MCF 10A (cell line): ENCODE results near the gene KCNA1. TPM values are rescaled to one million over a fixed set of nuclear protein-coding genes. Genes with fewer than 3 reads are reported as not detected.

ENCODE experiments used
- BruUV-seq: library from RNA; stranded (reverse); fragments of 400-500 nt; replicated peaks from 2 replicates; lab custom pipeline; 2021; lab: Mats Ljungman, UMichigan
- CTCF ChIA-PET: fragments of 300-600 bp; sonication (Branson Sonifier 250); formaldehyde crosslinking; extraction: SDS; loops from one replicate; lab custom pipeline; 2021; ENCODE audit warnings: antibody characterized with exemption, inconsistent platforms; lab: Yijun Ruan, JAX
- POLR2A ChIA-PET: fragments of 300-600, 350-650 bp; sonication (Branson Sonifier 250); formaldehyde crosslinking; extraction: SDS; loops from one replicate; lab custom pipeline; 2020; ENCODE audit warnings: antibody characterized with exemption, inconsistent platforms; lab: Yijun Ruan, JAX
- DNase-seq: peaks from one replicate; pipeline ENCODE4 v3.0.0-alpha.2; 2018; ENCODE audit not compliant: unreplicated experiment
- H3K27ac Mint-ChIP-seq: one replicate; pipeline ENCODE4 v1.8.0; 2022; ENCODE audit warnings: mild to moderate bottlenecking, low read depth, mixed read lengths; ENCODE audit not compliant: unreplicated experiment
- H3K27me3 Mint-ChIP-seq: one replicate; pipeline ENCODE4 v1.8.0; 2022; ENCODE audit warnings: mixed read lengths; ENCODE audit not compliant: insufficient read depth, unreplicated experiment
- H3K36me3 Mint-ChIP-seq: one replicate; pipeline ENCODE4 v1.8.0; 2022; ENCODE audit warnings: mild to moderate bottlenecking, moderate library complexity, mixed read lengths; ENCODE audit not compliant: insufficient read depth, unreplicated experiment
- H3K4me1 Mint-ChIP-seq: one replicate; pipeline ENCODE4 v1.8.0; 2022; ENCODE audit warnings: mixed read lengths; ENCODE audit not compliant: insufficient read depth, unreplicated experiment
- H3K4me3 Mint-ChIP-seq: one replicate; pipeline ENCODE4 v1.8.0; 2022; ENCODE audit warnings: mild to moderate bottlenecking, moderate library complexity, mixed read lengths; ENCODE audit not compliant: unreplicated experiment
- H3K9me3 Mint-ChIP-seq: one replicate; pipeline ENCODE4 v1.8.0; 2022; ENCODE audit warnings: mixed read lengths; ENCODE audit not compliant: unreplicated experiment
- intact Hi-C: fragments of 100-400 bp; cut with micrococcal nuclease; formaldehyde crosslinking; loops from 2 replicates; pipeline ENCODE4 v1.14.1; 2022
- total RNA-seq: library from RNA; stranded (reverse); gene quantifications from 2 replicates; pipeline ENCODE4 v1.2.3, GENCODE V29; 2022
- TF ChIP-seq, protein P1 (sequence below): fragments of 200-600 bp; IDR thresholded peaks from one replicate; pipeline ENCODE4 v1.8.0; 2022; ENCODE audit warnings: antibody characterized with exemption, mild to moderate bottlenecking; ENCODE audit not compliant: unreplicated experiment

Gene KCNA1
- total RNA-seq, 1 experiment from 2014 or later = not detected

DNA sequence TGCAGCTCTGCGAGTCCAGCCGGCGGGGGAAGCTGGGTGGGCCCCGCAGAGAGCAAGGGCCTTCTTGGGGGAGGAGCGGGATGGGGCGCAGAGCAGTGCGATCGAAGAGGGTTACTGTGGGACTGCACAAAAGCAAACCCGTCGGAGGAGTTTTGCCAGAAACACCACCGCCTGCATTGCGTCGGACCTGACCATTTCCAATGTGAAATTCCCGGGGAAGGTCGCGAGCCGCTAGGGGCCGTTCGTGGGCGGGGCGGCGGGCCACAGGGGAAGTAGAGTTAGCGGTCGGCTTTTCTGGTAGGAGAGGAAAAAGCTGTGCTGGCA is 333 bp upstream of the KCNA1 start:
- CTCF ChIA-PET = interaction anchor here (0.6 to 0.7 kb wide), 3 partner anchors 76 to 609 kb away, joined by 3 to 4 read pairs (median 4); no protein-coding TSS in a partner anchor
- H3K27me3 Mint-ChIP-seq = no peaks in the 10 kb centered on the region
- no peak overlapping the region for H3K27ac Mint-ChIP-seq
- peaks cover 8% of the 10 kb centered on the region for H3K9me3 Mint-ChIP-seq
- no peak overlapping the region for H3K4me3 Mint-ChIP-seq
- POLR2A ChIA-PET = no interaction called here
- BruUV-seq = no TSS peak
- H3K4me1 Mint-ChIP-seq = no peaks in the 10 kb centered on the region
- TF ChIP-seq, protein P1, sequence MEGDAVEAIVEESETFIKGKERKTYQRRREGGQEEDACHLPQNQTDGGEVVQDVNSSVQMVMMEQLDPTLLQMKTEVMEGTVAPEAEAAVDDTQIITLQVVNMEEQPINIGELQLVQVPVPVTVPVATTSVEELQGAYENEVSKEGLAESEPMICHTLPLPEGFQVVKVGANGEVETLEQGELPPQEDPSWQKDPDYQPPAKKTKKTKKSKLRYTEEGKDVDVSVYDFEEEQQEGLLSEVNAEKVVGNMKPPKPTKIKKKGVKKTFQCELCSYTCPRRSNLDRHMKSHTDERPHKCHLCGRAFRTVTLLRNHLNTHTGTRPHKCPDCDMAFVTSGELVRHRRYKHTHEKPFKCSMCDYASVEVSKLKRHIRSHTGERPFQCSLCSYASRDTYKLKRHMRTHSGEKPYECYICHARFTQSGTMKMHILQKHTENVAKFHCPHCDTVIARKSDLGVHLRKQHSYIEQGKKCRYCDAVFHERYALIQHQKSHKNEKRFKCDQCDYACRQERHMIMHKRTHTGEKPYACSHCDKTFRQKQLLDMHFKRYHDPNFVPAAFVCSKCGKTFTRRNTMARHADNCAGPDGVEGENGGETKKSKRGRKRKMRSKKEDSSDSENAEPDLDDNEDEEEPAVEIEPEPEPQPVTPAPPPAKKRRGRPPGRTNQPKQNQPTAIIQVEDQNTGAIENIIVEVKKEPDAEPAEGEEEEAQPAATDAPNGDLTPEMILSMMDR = no peak
- no peak for DNase-seq
- no peaks in the 10 kb centered on the region for H3K36me3 Mint-ChIP-seq
- intact Hi-C loops = no loop called here

DNA sequence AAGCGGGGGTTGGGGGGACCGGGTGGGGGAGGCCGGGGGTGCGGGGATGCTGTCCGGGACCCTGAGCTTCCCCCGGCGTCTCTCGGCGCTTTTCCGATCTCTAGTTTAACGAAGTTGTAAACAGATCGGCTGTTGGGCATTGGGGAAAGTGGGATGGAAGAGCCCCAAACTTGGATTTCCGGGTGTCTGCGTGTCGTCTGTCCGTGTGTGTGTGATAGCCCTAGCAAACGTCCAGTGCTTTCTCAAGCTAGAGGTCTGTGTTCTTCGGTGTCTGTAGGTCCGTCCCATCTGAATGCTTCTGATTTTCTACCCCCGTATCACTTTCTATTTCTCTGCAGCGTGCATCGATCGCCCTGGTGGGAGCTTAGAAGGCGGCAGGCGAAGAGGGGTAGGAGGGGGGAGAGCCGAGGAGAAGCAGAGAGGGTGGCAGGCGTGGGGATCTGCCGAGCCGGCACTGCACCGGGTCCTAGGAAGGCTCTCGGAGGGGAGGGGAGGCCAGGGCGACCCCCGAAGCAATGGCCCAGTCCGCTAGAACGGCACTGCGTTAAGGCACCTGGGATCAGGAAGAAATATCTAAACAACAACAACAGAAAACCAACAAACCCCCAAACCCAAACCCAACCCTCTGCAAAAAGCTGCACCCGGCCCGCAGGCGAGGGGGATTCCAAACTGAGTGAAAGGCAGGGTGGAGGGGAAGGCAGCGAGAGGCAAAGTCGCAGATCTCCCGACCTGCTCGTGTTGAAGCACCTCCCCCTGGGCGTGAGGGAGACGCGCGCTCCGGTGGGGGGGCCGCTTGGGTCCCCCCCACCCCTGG is 1.0 kb downstream of the KCNA1 start:
- no peaks in the 10 kb centered on the region for H3K4me1 Mint-ChIP-seq
- H3K27me3 Mint-ChIP-seq = no peaks in the 10 kb centered on the region
- DNase-seq = no peak
- ChIA-PET CTCF (no interaction called here), POLR2A (no interaction called here)
- BruUV-seq = no TSS peak
- H3K36me3 Mint-ChIP-seq = no peaks in the 10 kb centered on the region
- TF ChIP-seq, protein P1 = no peak
- no peak overlapping the region for H3K4me3 Mint-ChIP-seq
- H3K9me3 Mint-ChIP-seq = peaks cover 8% of the 10 kb centered on the region
- intact Hi-C loops = no loop called here
- H3K27ac Mint-ChIP-seq = no peak overlapping the region

DNA sequence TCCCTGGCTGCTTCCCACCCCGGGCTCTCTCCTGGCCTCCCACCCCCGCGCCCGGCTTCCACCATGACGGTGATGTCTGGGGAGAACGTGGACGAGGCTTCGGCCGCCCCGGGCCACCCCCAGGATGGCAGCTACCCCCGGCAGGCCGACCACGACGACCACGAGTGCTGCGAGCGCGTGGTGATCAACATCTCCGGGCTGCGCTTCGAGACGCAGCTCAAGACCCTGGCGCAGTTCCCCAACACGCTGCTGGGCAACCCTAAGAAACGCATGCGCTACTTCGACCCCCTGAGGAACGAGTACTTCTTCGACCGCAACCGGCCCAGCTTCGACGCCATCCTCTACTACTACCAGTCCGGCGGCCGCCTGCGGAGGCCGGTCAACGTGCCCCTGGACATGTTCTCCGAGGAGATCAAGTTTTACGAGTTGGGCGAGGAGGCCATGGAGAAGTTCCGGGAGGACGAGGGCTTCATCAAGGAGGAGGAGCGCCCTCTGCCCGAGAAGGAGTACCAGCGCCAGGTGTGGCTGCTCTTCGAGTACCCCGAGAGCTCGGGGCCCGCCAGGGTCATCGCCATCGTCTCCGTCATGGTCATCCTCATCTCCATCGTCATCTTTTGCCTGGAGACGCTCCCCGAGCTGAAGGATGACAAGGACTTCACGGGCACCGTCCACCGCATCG is 1.8 kb downstream of the KCNA1 start:
- intact Hi-C loops = no loop called here
- ChIA-PET CTCF (no interaction called here), POLR2A (no interaction called here)
- H3K4me1 Mint-ChIP-seq = no peaks in the 10 kb centered on the region
- TF ChIP-seq, protein P1 = no peak
- H3K27me3 Mint-ChIP-seq = no peaks in the 10 kb centered on the region
- H3K9me3 Mint-ChIP-seq = peaks cover 8% of the 10 kb centered on the region
- no peak for DNase-seq
- H3K27ac Mint-ChIP-seq = no peak overlapping the region
- no peaks in the 10 kb centered on the region for H3K36me3 Mint-ChIP-seq
- H3K4me3 Mint-ChIP-seq = no peak overlapping the region
- no TSS peak for BruUV-seq

DNA sequence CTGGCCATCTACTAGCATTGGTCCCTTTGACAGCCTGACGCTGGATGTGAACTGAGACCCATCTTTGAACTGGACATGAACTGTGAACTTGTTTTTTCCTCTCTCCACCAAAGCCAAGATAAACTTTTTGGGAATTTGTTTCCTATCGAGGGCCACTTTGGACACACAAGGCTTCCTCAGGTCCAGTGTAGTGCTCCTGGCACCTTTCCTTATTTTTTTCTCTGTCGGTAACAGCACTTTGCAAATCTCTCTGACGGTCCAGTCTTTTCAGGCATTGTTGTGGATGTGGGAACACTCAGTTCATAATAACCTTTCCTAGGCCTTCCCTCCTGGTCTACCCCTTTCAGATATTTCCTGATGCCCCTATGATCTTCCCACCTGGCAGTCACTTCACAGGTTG is 5.0 kb downstream of the KCNA1 start:
- H3K4me3 Mint-ChIP-seq = no peak overlapping the region
- H3K27me3 Mint-ChIP-seq = peaks cover 7% of the 10 kb centered on the region
- H3K4me1 Mint-ChIP-seq = no peaks in the 10 kb centered on the region
- ChIA-PET CTCF (no interaction called here), POLR2A (no interaction called here)
- DNase-seq = no peak
- intact Hi-C loops = no loop called here
- H3K9me3 Mint-ChIP-seq = peaks cover 8% of the 10 kb centered on the region
- no peak overlapping the region for H3K27ac Mint-ChIP-seq
- no TSS peak for BruUV-seq
- no peaks in the 10 kb centered on the region for H3K36me3 Mint-ChIP-seq
- TF ChIP-seq, protein P1 = no peak
